PC-3 (cell line): ENCODE results near the gene FBXL5. TPM values are rescaled to one million over a fixed set of nuclear protein-coding genes. Genes with fewer than 3 reads are reported as not detected.

ENCODE experiments used
- ATAC-seq: fragments of 200-7000 bp; cut with Tn5 transposase; 2 replicates; pipeline ENCODE4 v1.9.1; 2020; ENCODE audit warnings: mild to moderate bottlenecking, moderate library complexity
- BruUV-seq: library from RNA; stranded (reverse); fragments of 400-500 nt; replicated peaks from 2 replicates; lab custom pipeline; 2021; lab: Mats Ljungman, UMichigan
- CTCF ChIA-PET: fragments of 300-600 bp; sonication (Branson Sonifier 250); formaldehyde crosslinking; loops from one replicate; lab custom pipeline; 2022; ENCODE audit warnings: antibody characterized with exemption; lab: Charles Lee
- POLR2A ChIA-PET: fragments of 300-600 bp; sonication (Branson Sonifier 250); formaldehyde crosslinking; loops from one replicate; lab custom pipeline; 2022; ENCODE audit warnings: antibody characterized with exemption; ENCODE audit not compliant: unreplicated experiment; lab: Charles Lee
- DNase-seq: peaks from one replicate; pipeline ENCODE4 v3.0.0-alpha.2; 2015
- H2AFZ ChIP-seq: fragments of 300-600 bp; sonication (generic); 2 replicates; pipeline ENCODE4 v1.6.0; 2016; ENCODE audit warnings: antibody characterized with exemption, low read length
- H3F3A ChIP-seq: fragments of 300-600 bp; sonication (generic); one replicate; pipeline ENCODE4 v1.6.0; 2017; ENCODE audit warnings: antibody characterized with exemption, low read length, control low read depth, mild to moderate bottlenecking; ENCODE audit not compliant: unreplicated experiment
- H3K27ac ChIP-seq: fragments of 300-600 bp; sonication (generic); 2 replicates; pipeline ENCODE4 v1.5.1; 2016; ENCODE audit warnings: mild to moderate bottlenecking, low read length
- H3K27me3 ChIP-seq: fragments of 300-600 bp; sonication (generic); 2 replicates; pipeline ENCODE4 v1.6.1; 2016; ENCODE audit warnings: low read length, mixed read lengths
- H3K36me3 ChIP-seq: fragments of 300-600 bp; sonication (generic); 2 replicates; pipeline ENCODE4 v1.6.1; 2016; ENCODE audit warnings: low read depth, mixed run types, low read length, mixed read lengths
- H3K4me1 ChIP-seq: fragments of 300-600 bp; sonication (generic); 2 replicates; pipeline ENCODE4 v1.5.1; 2016; ENCODE audit warnings: low read length; ENCODE audit not compliant: insufficient read depth
- H3K4me2 ChIP-seq: fragments of 300-600 bp; sonication (generic); 2 replicates; pipeline ENCODE4 v1.6.0; 2016; ENCODE audit warnings: low read length
- H3K4me3 ChIP-seq: fragments of 300-600 bp; sonication (generic); 2 replicates; pipeline ENCODE4 v1.5.1; 2016; ENCODE audit warnings: mild to moderate bottlenecking, low read length, mixed read lengths
- H3K79me2 ChIP-seq: fragments of 300-600 bp; sonication (generic); 2 replicates; pipeline ENCODE4 v1.6.1; 2017; ENCODE audit warnings: low read length, mixed read lengths
- H3K9ac ChIP-seq: fragments of 300-600 bp; sonication (generic); 2 replicates; pipeline ENCODE4 v1.6.0; 2016; ENCODE audit warnings: mild to moderate bottlenecking, low read length
- H3K9me2 ChIP-seq: fragments of 300-600 bp; sonication (generic); replicated peaks from 2 replicates; pipeline ENCODE4 v1.6.1; 2016; ENCODE audit warnings: mixed run types, low read length, mixed read lengths
- H3K9me3 ChIP-seq: fragments of 300-600 bp; sonication (generic); 2 replicates; pipeline ENCODE4 v1.6.1; 2016; ENCODE audit warnings: low read length, mixed read lengths
- H4K20me1 ChIP-seq: fragments of 300-600 bp; sonication (generic); 2 replicates; pipeline ENCODE4 v1.6.1; 2016; ENCODE audit warnings: low read length, mixed read lengths
- CTCF ChIP-seq: fragments of 300-600 bp; sonication (generic); conservative IDR thresholded peaks from 2 replicates; pipeline ENCODE4 v1.5.1; 2017; ENCODE audit warnings: antibody characterized with exemption, low read depth, mild to moderate bottlenecking, low read length
- EZH2 ChIP-seq: fragments of 300-600 bp; sonication (generic); IDR thresholded peaks from one replicate; pipeline ENCODE4 v1.6.1; 2017; ENCODE audit warnings: antibody characterized with exemption, mild to moderate bottlenecking, low read length; ENCODE audit not compliant: unreplicated experiment
- EZH2phosphoT487 ChIP-seq: fragments of 300-600 bp; sonication (generic); IDR thresholded peaks from 2 replicates; pipeline ENCODE4 v1.6.1; 2018; ENCODE audit warnings: mild to moderate bottlenecking, antibody characterized with exemption, low read length, borderline replicate concordance
- intact Hi-C: fragments of 100-400 bp; cut with micrococcal nuclease; formaldehyde crosslinking; loops from 2 replicates; pipeline ENCODE4 v1.9.0; 2023
- total RNA-seq: library from RNA; depleted of rRNA; stranded (reverse); fragments of >200 nt; gene quantifications from 2 replicates; pipeline ENCODE4 v1.2.3, GENCODE V29; 2014

Gene FBXL5
- total RNA-seq, 1 experiment from 2014 or later, result 42.4 TPM

- no peak overlapping the region for H2AFZ ChIP-seq
- H3K4me3 ChIP-seq, result no peak overlapping the region
- no peaks in the 10 kb centered on the region for H3K27me3 ChIP-seq
- H3K27ac ChIP-seq, result no peak overlapping the region
- CTCF ChIA-PET, result no interaction called here
- no peak overlapping the region for H3K4me2 ChIP-seq
- POLR2A ChIA-PET, result no interaction called here
- no peaks in the 10 kb centered on the region for H3K9me3 ChIP-seq
- no peaks in the 10 kb centered on the region for H3K79me2 ChIP-seq
- peaks cover 14% of the 10 kb centered on the region; the same call in 1 of the 2 replicates for H3K4me1 ChIP-seq
- no peak for DNase-seq
- H4K20me1 ChIP-seq, result no peaks in the 10 kb centered on the region
- no peaks in the 10 kb centered on the region for H3F3A ChIP-seq
- no peak for TF ChIP-seq EZH2
- no peak for TF ChIP-seq CTCF
- no peak for TF ChIP-seq EZH2phosphoT487
- no peak for ATAC-seq
- intact Hi-C loops, result no loop called here
- no peak overlapping the region for H3K9ac ChIP-seq
- H3K9me2 ChIP-seq, result no peaks in the 10 kb centered on the region
- H3K36me3 ChIP-seq, result peaks cover 12% of the 10 kb centered on the region
- BruUV-seq, result no TSS peak
Observed at GRCh38 chr4:15600176-15600575, 55.0 kb downstream of the FBXL5 start.

DNA sequence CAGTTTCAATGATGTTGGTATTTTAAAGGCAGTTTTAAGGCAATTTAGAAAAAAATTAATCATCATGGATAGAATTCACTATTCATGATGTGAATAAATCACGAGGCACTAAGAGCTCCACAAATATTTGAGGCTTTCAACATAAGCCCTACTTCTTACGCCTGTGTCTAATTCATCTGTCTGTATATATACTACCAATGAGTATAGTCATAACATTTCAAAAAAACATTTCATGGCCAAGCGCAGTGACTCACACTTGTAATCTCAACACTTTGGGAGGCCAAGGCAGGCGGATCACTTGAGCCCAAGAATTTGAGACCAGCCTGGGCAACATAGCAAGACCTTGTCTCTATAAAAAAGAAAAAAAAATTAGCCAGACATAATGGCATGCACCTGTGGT, 56.5 kb downstream of the FBXL5 start:
- H3K9me3 ChIP-seq, result no peaks in the 10 kb centered on the region
- H4K20me1 ChIP-seq, result no peaks in the 10 kb centered on the region
- BruUV-seq, result no TSS peak
- intact Hi-C loops, result no loop called here
- no peaks in the 10 kb centered on the region for H3F3A ChIP-seq
- TF ChIP-seq EZH2 (no peak), CTCF (no peak), EZH2phosphoT487 (no peak)
- ChIA-PET POLR2A (no interaction called here), CTCF (no interaction called here)
- H3K9ac ChIP-seq, result no peak overlapping the region
- H3K36me3 ChIP-seq, result peaks cover 12% of the 10 kb centered on the region
- no peaks in the 10 kb centered on the region for H3K27me3 ChIP-seq
- DNase-seq (no peak), ATAC-seq (no peak)
- H3K79me2 ChIP-seq, result no peaks in the 10 kb centered on the region
- no peak overlapping the region for H3K4me3 ChIP-seq
- H2AFZ ChIP-seq, result no peak overlapping the region
- H3K27ac ChIP-seq, result no peak overlapping the region
- no peaks in the 10 kb centered on the region for H3K9me2 ChIP-seq
- peaks cover 14% of the 10 kb centered on the region; the same call in 1 of the 2 replicates for H3K4me1 ChIP-seq
- H3K4me2 ChIP-seq, result no peak overlapping the region

DNA sequence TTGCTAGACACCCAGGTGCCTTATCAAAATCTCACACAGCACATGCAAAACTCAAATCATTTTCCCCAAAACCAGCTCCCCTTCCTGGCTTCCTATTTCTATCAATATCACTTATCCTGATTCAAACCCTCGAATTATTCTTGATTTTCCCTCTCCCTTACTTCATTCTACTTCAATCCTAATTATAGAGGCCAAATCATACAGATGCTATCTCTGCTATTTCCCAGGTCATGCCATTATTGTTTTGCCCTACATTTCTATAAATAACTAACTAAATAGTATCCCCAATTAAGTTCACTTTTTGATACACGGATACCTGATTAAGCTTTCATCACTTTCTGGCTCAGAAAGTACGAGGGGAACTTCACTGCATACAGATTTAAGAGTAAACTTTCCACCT, 62.4 kb downstream of the FBXL5 start:
- Histone ChIP-seq H3F3A (no peaks in the 10 kb centered on the region), H3K4me3 (no peak overlapping the region), H3K36me3 (no peaks in the 10 kb centered on the region), H2AFZ (no peak overlapping the region), H3K4me2 (no peak overlapping the region), H3K27ac (no peak overlapping the region), H3K9me2 (no peaks in the 10 kb centered on the region), H3K9me3 (no peaks in the 10 kb centered on the region), H3K79me2 (no peaks in the 10 kb centered on the region), H4K20me1 (no peaks in the 10 kb centered on the region), H3K27me3 (no peaks in the 10 kb centered on the region), H3K4me1 (no peaks in the 10 kb centered on the region), H3K9ac (no peak overlapping the region)
- no peak for DNase-seq
- ChIA-PET POLR2A (no interaction called here), CTCF (no interaction called here)
- ATAC-seq, result no peak
- TF ChIP-seq EZH2phosphoT487 (no peak), CTCF (no peak), EZH2 (no peak)
- BruUV-seq, result no TSS peak
- intact Hi-C loops, result no loop called here
